HEK293 (cell line): ENCODE data around the gene GPR158.

Source experiments
- CTCF ChIA-PET: fragments of 350-600 bp; formaldehyde crosslinking; extraction: SDS; loops from one replicate; lab custom pipeline; 2021; ENCODE audit warnings: antibody characterized with exemption; lab: Yijun Ruan, JAX
- POLR2A ChIA-PET: fragments of 300-600 bp; formaldehyde crosslinking; extraction: SDS; loops from one replicate; lab custom pipeline; 2020; ENCODE audit warnings: antibody characterized with exemption, inconsistent platforms; lab: Yijun Ruan, JAX
- H3K27ac ChIP-seq: fragments of 200-500 bp; sonication (Bioruptor generic); 2 replicates; pipeline ENCODE4 v1.5.1; 2014; ENCODE audit warnings: low read depth, low read length, control low read depth, inconsistent platforms; ENCODE audit errors: extremely low read depth
- H3K36me3 ChIP-seq, 2 experiments: fragments of 200-500 bp in 1 of 2; sonication (Bioruptor generic) in 1 of 2; 1 replicate in 1 of 2; 2 replicates in 1 of 2; pipeline ENCODE4 v1.5.1; 2014 to 2017; ENCODE audit warnings: inconsistent platforms in 2 of 2, low read length in 2 of 2; ENCODE audit not compliant: control insufficient read depth in 2 of 2, insufficient read depth in 1 of 2
- H3K4me1 ChIP-seq: fragments of 200-500 bp; sonication (Bioruptor generic); 2 replicates; pipeline ENCODE4 v1.5.1; 2014; ENCODE audit warnings: mild to moderate bottlenecking, low read length, inconsistent platforms; ENCODE audit not compliant: control insufficient read depth, insufficient read depth
- H3K4me3 ChIP-seq: 2 replicates; pipeline ENCODE4 v1.5.1; 2011; ENCODE audit warnings: low read depth, mild to moderate bottlenecking, control low read depth, low read length, moderate library complexity
- H3K9me3 ChIP-seq: fragments of 200-500 bp; sonication (Bioruptor generic); 2 replicates; pipeline ENCODE4 v1.5.1; 2014; ENCODE audit warnings: low read depth, low read length, inconsistent platforms; ENCODE audit not compliant: control insufficient read depth, insufficient read depth
- EGR2 ChIP-seq: fragments of 450-650 bp; formaldehyde crosslinking; IDR thresholded peaks from 2 replicates; pipeline ENCODE4 v1.5.1; 2016; ENCODE audit warnings: low read depth, missing biosample characterization, missing genetic modification characterization
- KLF8 ChIP-seq: fragments of 450-650 bp; formaldehyde crosslinking; IDR thresholded peaks from 2 replicates; pipeline ENCODE4 v1.5.1; 2016; ENCODE audit warnings: missing biosample characterization, missing genetic modification characterization
- MZF1 ChIP-seq: fragments of 450-650 bp; formaldehyde crosslinking; IDR thresholded peaks from 2 replicates; pipeline ENCODE4 v1.5.1; 2017; ENCODE audit warnings: missing biosample characterization, missing genetic modification characterization, borderline replicate concordance
- PRDM1 ChIP-seq: fragments of 450-650 bp; formaldehyde crosslinking; IDR thresholded peaks from 2 replicates; pipeline ENCODE4; 2016; ENCODE audit warnings: missing biosample characterization, missing genetic modification characterization
- REPIN1 ChIP-seq: fragments of 450-650 bp; formaldehyde crosslinking; IDR thresholded peaks from 2 replicates; pipeline ENCODE4 v1.5.1; 2017; ENCODE audit warnings: missing biosample characterization, missing genetic modification characterization, low read depth
- SCRT1 ChIP-seq: fragments of 450-650 bp; formaldehyde crosslinking; IDR thresholded peaks from 2 replicates; pipeline ENCODE4 v1.5.1; 2016; ENCODE audit warnings: missing biosample characterization, missing genetic modification characterization, borderline replicate concordance
- SETDB1 ChIP-seq: IDR thresholded peaks from one replicate; pipeline ENCODE4 v1.6.1; 2017; ENCODE audit warnings: mild to moderate bottlenecking, low read length, moderate library complexity, mixed read lengths; ENCODE audit not compliant: insufficient read length
- ZBTB7A ChIP-seq: fragments of 450-650 bp; formaldehyde crosslinking; IDR thresholded peaks from 2 replicates; pipeline ENCODE4 v1.5.1; 2016; ENCODE audit warnings: low read depth, missing biosample characterization, missing genetic modification characterization
- ZIC2 ChIP-seq: fragments of 450-650 bp; formaldehyde crosslinking; IDR thresholded peaks from 2 replicates; pipeline ENCODE4 v1.5.1; 2016; ENCODE audit warnings: missing biosample characterization, missing genetic modification characterization
- ZNF146 ChIP-seq: fragments of 450-650 bp; formaldehyde crosslinking; IDR thresholded peaks from 2 replicates; pipeline ENCODE4 v1.5.1; 2016; ENCODE audit warnings: missing biosample characterization, missing genetic modification characterization
- ZNF19 ChIP-seq: fragments of 450-650 bp; formaldehyde crosslinking; IDR thresholded peaks from 2 replicates; pipeline ENCODE4; 2016; ENCODE audit warnings: missing biosample characterization, missing genetic modification characterization, low read depth
- ZNF2 ChIP-seq: fragments of 450-650 bp; formaldehyde crosslinking; IDR thresholded peaks from 2 replicates; pipeline ENCODE4 v1.5.1; 2016; ENCODE audit warnings: missing biosample characterization, missing genetic modification characterization
- ZNF266 ChIP-seq: fragments of 450-650 bp; formaldehyde crosslinking; IDR thresholded peaks from 2 replicates; pipeline ENCODE4 v1.5.1; 2016; ENCODE audit warnings: missing biosample characterization, missing genetic modification characterization, low read depth
- ZNF341 ChIP-seq: fragments of 450-650 bp; formaldehyde crosslinking; IDR thresholded peaks from 2 replicates; pipeline ENCODE4; 2016; ENCODE audit warnings: low read depth, missing biosample characterization, missing genetic modification characterization
- ZNF350 ChIP-seq: fragments of 450-650 bp; formaldehyde crosslinking; IDR thresholded peaks from 2 replicates; pipeline ENCODE4 v1.5.0; 2017; ENCODE audit warnings: missing biosample characterization, mild to moderate bottlenecking, missing genetic modification characterization
- ZNF366 ChIP-seq: fragments of 450-650 bp; formaldehyde crosslinking; conservative IDR thresholded peaks from 2 replicates; pipeline ENCODE4 v1.5.1; 2016; ENCODE audit warnings: missing biosample characterization, missing genetic modification characterization
- ZNF37A ChIP-seq: fragments of 450-650 bp; IDR thresholded peaks from 2 replicates; pipeline ENCODE4 v1.5.1; 2018; ENCODE audit warnings: missing biosample characterization, missing genetic modification characterization
- ZNF510 ChIP-seq: fragments of 450-650 bp; formaldehyde crosslinking; IDR thresholded peaks from 2 replicates; pipeline ENCODE4 v1.5.1; 2018; ENCODE audit warnings: mild to moderate bottlenecking, missing genetic modification characterization, missing biosample characterization; ENCODE audit not compliant: insufficient replicate concordance
- ZNF521 ChIP-seq: fragments of 450-650 bp; formaldehyde crosslinking; IDR thresholded peaks from 2 replicates; pipeline ENCODE4 v1.5.1; 2017; ENCODE audit warnings: missing biosample characterization, mild to moderate bottlenecking, missing genetic modification characterization
- ZNF555 ChIP-seq: fragments of 450-650 bp; formaldehyde crosslinking; conservative IDR thresholded peaks from 2 replicates; pipeline ENCODE4 v1.5.1; 2017; ENCODE audit warnings: missing biosample characterization, mild to moderate bottlenecking, missing genetic modification characterization, inconsistent platforms
- ZNF596 ChIP-seq: fragments of 450-650 bp; IDR thresholded peaks from 2 replicates; pipeline ENCODE4 v1.5.0; 2018; ENCODE audit warnings: missing biosample characterization, mild to moderate bottlenecking, missing genetic modification characterization, moderate library complexity
- ZNF707 ChIP-seq: fragments of 450-650 bp; formaldehyde crosslinking; IDR thresholded peaks from 2 replicates; pipeline ENCODE4 v1.5.1; 2016; ENCODE audit warnings: missing biosample characterization, missing genetic modification characterization
- ZNF776 ChIP-seq: fragments of 450-650 bp; formaldehyde crosslinking; IDR thresholded peaks from 2 replicates; pipeline ENCODE4 v1.5.0; 2017; ENCODE audit warnings: missing biosample characterization, missing genetic modification characterization, borderline replicate concordance
- ZNF791 ChIP-seq: fragments of 450-650 bp; formaldehyde crosslinking; IDR thresholded peaks from 2 replicates; pipeline ENCODE4 v1.5.1; 2016; ENCODE audit warnings: missing biosample characterization, missing genetic modification characterization
- TF ChIP-seq, protein P1 (sequence below): fragments of 450-650 bp; formaldehyde crosslinking; IDR thresholded peaks from 2 replicates; pipeline ENCODE4 v1.5.1; 2016; ENCODE audit warnings: missing biosample characterization, missing genetic modification characterization, low read depth
- TF ChIP-seq, protein P2 (sequence below): fragments of 450-650 bp; formaldehyde crosslinking; IDR thresholded peaks from 2 replicates; pipeline ENCODE4; 2016; ENCODE audit warnings: missing biosample characterization, missing genetic modification characterization
- TF ChIP-seq, protein P3 (sequence below): fragments of 450-650 bp; formaldehyde crosslinking; IDR thresholded peaks from 2 replicates; pipeline ENCODE4 v1.5.1; 2017; ENCODE audit warnings: missing biosample characterization, missing genetic modification characterization
- TF ChIP-seq, protein P4 (sequence below): fragments of 450-650 bp; formaldehyde crosslinking; IDR thresholded peaks from 2 replicates; pipeline ENCODE4 v1.5.1; 2016; ENCODE audit warnings: missing biosample characterization, missing genetic modification characterization
- TF ChIP-seq, protein P5 (sequence below): fragments of 450-650 bp; formaldehyde crosslinking; IDR thresholded peaks from 2 replicates; pipeline ENCODE4 v1.5.1; 2016; ENCODE audit warnings: missing biosample characterization, missing genetic modification characterization
- TF ChIP-seq, protein P6 (sequence below): fragments of 450-650 bp; formaldehyde crosslinking; IDR thresholded peaks from 2 replicates; pipeline ENCODE4 v1.5.1; 2016; ENCODE audit warnings: missing biosample characterization, missing genetic modification characterization

Gene GPR158

DNA sequence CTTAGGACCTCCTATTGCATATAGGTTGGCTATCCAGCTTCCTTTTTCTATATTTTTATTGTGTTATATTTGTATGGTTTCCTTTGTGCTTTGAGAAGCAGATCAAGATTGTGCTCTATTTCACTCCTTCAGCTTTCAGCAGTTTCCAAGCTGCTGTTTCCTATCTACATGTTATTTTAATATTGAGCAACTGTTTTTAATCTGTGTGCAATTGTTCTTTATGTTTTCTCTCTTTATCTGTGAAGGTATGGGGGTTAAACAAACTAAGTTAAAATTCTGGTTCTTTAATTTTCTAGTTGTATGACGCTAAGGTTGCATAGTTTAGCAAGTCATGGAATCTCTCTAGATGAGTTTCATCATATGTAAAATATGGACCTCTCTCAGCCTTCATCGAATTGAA, 251.0 kb downstream of the GPR158 start:
- CTCF ChIA-PET = no interaction called here

DNA sequence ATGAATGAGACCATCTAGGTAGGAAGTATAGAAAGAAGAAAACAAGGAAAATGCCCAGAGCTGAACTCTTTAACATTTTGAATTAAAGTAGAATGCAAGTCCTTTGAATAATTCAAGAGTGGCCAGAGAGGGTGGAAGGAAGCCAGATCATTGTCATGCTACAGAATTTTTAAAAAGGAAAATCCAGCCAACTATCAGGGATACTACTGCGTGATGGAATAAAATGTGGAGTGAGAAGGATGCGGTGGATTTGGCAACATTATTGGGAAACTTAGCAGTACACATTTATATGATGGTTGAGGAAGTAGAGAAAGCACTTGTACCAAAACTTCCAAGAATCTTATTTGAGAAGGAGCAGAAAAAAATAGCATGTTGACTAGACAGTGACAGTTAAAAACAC, 261.6 kb downstream of the GPR158 start:
- ChIA-PET POLR2A (no interaction called here), CTCF (no interaction called here)
- Histone ChIP-seq H3K9me3 (no peaks in the 10 kb centered on the region), H3K4me1 (no peaks in the 10 kb centered on the region), H3K27ac (no peak overlapping the region), H3K36me3 (no peaks in the 10 kb centered on the region), H3K4me3 (no peak overlapping the region)
- no peak for TF ChIP-seq ZNF350 (tag by site-specific recombination)
- TF ChIP-seq ZBTB7A (tag by site-specific recombination) = no peak
- no peak for TF ChIP-seq KLF8 (tag by site-specific recombination)
- no peak for TF ChIP-seq ZIC2 (tag by site-specific recombination)
- TF ChIP-seq ZNF776 = no peak
- TF ChIP-seq ZNF510 (tag by site-specific recombination) = no peak
- no peak for TF ChIP-seq ZNF707 (tag by site-specific recombination)
- TF ChIP-seq ZNF596 (tag by site-specific recombination) = no peak
- TF ChIP-seq, protein P1, sequence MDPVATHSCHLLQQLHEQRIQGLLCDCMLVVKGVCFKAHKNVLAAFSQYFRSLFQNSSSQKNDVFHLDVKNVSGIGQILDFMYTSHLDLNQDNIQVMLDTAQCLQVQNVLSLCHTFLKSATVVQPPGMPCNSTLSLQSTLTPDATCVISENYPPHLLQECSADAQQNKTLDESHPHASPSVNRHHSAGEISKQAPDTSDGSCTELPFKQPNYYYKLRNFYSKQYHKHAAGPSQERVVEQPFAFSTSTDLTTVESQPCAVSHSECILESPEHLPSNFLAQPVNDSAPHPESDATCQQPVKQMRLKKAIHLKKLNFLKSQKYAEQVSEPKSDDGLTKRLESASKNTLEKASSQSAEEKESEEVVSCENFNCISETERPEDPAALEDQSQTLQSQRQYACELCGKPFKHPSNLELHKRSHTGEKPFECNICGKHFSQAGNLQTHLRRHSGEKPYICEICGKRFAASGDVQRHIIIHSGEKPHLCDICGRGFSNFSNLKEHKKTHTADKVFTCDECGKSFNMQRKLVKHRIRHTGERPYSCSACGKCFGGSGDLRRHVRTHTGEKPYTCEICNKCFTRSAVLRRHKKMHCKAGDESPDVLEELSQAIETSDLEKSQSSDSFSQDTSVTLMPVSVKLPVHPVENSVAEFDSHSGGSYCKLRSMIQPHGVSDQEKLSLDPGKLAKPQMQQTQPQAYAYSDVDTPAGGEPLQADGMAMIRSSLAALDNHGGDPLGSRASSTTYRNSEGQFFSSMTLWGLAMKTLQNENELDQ = no peak
- TF ChIP-seq ZNF341 (tag by site-specific recombination) = no peak
- TF ChIP-seq REPIN1 = no peak
- no peak for TF ChIP-seq SETDB1
- TF ChIP-seq ZNF791 (tag by site-specific recombination) = no peak

More for the DNA sequence above, 251.0 kb downstream of the GPR158 start:
- Histone ChIP-seq H3K27ac (no peak overlapping the region), H3K4me1 (no peaks in the 10 kb centered on the region), H3K9me3 (no peaks in the 10 kb centered on the region), H3K36me3 (no peaks in the 10 kb centered on the region), H3K4me3 (no peak overlapping the region)
- TF ChIP-seq, protein P2, sequence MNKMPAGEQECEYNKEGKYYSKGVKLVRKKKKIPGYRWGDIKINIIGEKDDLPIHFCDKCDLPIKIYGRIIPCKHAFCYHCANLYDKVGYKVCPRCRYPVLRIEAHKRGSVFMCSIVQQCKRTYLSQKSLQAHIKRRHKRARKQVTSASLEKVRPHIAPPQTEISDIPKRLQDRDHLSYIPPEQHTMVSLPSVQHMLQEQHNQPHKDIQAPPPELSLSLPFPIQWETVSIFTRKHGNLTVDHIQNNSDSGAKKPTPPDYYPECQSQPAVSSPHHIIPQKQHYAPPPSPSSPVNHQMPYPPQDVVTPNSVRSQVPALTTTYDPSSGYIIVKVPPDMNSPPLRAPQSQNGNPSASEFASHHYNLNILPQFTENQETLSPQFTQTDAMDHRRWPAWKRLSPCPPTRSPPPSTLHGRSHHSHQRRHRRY = no peak
- no peak for TF ChIP-seq ZNF707 (tag by site-specific recombination)
- TF ChIP-seq, protein P3, sequence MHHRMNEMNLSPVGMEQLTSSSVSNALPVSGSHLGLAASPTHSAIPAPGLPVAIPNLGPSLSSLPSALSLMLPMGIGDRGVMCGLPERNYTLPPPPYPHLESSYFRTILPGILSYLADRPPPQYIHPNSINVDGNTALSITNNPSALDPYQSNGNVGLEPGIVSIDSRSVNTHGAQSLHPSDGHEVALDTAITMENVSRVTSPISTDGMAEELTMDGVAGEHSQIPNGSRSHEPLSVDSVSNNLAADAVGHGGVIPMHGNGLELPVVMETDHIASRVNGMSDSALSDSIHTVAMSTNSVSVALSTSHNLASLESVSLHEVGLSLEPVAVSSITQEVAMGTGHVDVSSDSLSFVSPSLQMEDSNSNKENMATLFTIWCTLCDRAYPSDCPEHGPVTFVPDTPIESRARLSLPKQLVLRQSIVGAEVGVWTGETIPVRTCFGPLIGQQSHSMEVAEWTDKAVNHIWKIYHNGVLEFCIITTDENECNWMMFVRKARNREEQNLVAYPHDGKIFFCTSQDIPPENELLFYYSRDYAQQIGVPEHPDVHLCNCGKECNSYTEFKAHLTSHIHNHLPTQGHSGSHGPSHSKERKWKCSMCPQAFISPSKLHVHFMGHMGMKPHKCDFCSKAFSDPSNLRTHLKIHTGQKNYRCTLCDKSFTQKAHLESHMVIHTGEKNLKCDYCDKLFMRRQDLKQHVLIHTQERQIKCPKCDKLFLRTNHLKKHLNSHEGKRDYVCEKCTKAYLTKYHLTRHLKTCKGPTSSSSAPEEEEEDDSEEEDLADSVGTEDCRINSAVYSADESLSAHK = no peak
- TF ChIP-seq SCRT1 (tag by site-specific recombination) = no peak
- TF ChIP-seq, protein P4, sequence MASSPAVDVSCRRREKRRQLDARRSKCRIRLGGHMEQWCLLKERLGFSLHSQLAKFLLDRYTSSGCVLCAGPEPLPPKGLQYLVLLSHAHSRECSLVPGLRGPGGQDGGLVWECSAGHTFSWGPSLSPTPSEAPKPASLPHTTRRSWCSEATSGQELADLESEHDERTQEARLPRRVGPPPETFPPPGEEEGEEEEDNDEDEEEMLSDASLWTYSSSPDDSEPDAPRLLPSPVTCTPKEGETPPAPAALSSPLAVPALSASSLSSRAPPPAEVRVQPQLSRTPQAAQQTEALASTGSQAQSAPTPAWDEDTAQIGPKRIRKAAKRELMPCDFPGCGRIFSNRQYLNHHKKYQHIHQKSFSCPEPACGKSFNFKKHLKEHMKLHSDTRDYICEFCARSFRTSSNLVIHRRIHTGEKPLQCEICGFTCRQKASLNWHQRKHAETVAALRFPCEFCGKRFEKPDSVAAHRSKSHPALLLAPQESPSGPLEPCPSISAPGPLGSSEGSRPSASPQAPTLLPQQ (tag by site-specific recombination) = no peak
- no peak for TF ChIP-seq ZNF366 (tag by site-specific recombination)
- no peak for TF ChIP-seq ZNF146 (tag by site-specific recombination)
- no peak for TF ChIP-seq ZNF2 (tag by site-specific recombination)
- TF ChIP-seq PRDM1 = no peak
- TF ChIP-seq ZNF37A (tag by site-specific recombination) = no peak
- no peak for TF ChIP-seq MZF1 (tag by site-specific recombination)
- no peak for TF ChIP-seq ZNF521 (tag by site-specific recombination)
- no peak for TF ChIP-seq EGR2 (tag by site-specific recombination)
- TF ChIP-seq, protein P5, sequence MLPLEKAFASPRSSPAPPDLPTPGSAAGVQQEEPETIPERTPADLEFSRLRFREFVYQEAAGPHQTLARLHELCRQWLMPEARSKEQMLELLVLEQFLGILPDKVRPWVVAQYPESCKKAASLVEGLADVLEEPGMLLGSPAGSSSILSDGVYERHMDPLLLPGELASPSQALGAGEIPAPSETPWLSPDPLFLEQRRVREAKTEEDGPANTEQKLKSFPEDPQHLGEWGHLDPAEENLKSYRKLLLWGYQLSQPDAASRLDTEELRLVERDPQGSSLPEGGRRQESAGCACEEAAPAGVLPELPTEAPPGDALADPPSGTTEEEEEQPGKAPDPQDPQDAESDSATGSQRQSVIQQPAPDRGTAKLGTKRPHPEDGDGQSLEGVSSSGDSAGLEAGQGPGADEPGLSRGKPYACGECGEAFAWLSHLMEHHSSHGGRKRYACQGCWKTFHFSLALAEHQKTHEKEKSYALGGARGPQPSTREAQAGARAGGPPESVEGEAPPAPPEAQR (tag by site-specific recombination) = no peak
- TF ChIP-seq, protein P6, sequence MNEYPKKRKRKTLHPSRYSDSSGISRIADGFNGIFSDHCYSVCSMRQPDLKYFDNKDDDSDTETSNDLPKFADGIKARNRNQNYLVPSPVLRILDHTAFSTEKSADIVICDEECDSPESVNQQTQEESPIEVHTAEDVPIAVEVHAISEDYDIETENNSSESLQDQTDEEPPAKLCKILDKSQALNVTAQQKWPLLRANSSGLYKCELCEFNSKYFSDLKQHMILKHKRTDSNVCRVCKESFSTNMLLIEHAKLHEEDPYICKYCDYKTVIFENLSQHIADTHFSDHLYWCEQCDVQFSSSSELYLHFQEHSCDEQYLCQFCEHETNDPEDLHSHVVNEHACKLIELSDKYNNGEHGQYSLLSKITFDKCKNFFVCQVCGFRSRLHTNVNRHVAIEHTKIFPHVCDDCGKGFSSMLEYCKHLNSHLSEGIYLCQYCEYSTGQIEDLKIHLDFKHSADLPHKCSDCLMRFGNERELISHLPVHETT (tag by site-specific recombination) = no peak
- no peak for TF ChIP-seq ZNF266 (tag by site-specific recombination)
- TF ChIP-seq ZNF555 (tag by site-specific recombination) = no peak
- no peak for TF ChIP-seq ZNF19 (tag by site-specific recombination)
- POLR2A ChIA-PET = no interaction called here
